ENCODE measurements around the gene LRRC4.
A peak's percentile ranks its signal among the peaks of the same experiment; 100 is the strongest.

The LRRC4 gene, protein sequence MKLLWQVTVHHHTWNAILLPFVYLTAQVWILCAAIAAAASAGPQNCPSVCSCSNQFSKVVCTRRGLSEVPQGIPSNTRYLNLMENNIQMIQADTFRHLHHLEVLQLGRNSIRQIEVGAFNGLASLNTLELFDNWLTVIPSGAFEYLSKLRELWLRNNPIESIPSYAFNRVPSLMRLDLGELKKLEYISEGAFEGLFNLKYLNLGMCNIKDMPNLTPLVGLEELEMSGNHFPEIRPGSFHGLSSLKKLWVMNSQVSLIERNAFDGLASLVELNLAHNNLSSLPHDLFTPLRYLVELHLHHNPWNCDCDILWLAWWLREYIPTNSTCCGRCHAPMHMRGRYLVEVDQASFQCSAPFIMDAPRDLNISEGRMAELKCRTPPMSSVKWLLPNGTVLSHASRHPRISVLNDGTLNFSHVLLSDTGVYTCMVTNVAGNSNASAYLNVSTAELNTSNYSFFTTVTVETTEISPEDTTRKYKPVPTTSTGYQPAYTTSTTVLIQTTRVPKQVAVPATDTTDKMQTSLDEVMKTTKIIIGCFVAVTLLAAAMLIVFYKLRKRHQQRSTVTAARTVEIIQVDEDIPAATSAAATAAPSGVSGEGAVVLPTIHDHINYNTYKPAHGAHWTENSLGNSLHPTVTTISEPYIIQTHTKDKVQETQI

GRCh38 chr7:128030654-128031611, at the start of gene LRRC4:
LRRC4 (minus strand) TSS chr7:128031437; CDS start chr7:128030640, 797 bp downstream.
- DNase-seq, result peak; percentile 56

GRCh38 chr7:128080169-128080568, 48.9 kb upstream of the LRRC4 start:
- no peak for DNase-seq

- DNase-seq, result no peak
Observed at GRCh38 chr7:128078309-128078708, 47.1 kb upstream of the LRRC4 start.

GRCh38 chr7:128076796-128077271, 45.6 kb upstream of the LRRC4 start:
- peak; percentile 82 for DNase-seq

DNA sequence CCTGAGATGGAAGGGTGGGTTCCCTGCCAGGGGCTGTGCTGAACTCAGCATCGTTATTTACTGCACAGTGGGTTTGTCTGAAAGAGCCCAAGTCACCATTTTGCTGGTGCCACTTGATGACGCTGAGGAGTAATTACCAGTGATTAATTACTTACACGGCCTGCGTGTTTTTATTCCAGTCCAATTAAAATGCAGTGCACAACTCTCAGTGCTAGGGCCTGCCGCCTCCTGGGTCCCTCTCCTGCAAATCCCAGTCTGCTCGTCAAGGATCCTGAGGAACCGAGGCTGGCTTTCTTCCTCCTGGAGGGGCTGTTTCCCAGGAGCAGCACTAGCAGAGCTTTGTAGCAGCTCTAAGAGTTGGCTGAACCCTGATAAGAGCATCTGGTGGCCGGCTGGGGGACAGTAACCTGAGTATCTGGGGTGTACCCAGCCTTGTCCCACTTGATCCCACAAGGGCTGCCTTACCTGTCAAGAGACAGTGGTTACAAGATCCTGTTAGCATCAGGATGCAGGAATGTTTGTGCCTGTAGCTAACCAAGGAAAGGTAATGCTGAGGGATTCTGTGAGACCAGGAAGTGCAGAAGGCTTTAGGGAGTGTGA, 45.1 kb upstream of the LRRC4 start:
- DNase-seq, result no peak

DNA sequence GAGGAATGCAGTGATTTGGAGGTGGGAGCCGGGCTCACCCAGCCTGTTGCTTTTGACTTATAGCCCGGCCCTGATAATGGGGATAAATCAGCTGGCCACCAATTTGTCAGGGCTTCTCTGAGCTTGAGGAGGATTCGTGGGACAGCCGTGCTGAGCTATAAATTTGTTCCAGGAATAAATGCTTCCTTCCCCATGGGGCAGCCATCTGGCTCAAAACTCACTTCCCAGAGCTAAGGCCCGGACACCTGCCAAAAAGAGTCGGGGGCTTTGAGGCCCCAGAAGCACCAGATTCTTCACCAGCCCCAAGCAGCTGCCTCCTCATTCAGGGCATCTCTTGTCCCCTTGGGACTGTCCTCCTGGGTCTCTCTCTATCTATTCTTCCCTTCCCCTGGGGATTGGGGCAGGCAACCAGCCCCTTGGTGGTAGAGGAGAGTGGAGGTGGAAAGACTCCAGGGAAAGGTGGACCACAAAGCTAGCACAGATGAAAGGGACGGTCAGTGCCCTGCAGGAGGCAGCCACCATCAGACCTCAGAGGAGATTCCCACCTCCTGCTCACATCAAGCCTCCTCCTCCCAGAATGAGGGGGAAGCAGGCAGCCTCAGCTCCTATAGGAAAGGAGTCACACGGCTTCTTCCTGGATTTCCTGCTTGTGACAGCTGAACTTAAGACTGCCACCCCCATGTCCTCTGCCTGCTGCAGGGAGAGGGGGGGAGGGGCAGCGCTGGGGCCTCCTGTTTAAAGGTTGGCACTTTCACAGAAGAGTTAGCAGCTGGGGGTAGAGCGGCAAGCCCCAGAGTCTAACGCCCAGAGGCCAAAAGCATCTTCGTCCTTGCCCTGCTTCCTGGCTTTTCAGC, 44.2 kb upstream of the LRRC4 start:
- DNase-seq, result no peak

DNA sequence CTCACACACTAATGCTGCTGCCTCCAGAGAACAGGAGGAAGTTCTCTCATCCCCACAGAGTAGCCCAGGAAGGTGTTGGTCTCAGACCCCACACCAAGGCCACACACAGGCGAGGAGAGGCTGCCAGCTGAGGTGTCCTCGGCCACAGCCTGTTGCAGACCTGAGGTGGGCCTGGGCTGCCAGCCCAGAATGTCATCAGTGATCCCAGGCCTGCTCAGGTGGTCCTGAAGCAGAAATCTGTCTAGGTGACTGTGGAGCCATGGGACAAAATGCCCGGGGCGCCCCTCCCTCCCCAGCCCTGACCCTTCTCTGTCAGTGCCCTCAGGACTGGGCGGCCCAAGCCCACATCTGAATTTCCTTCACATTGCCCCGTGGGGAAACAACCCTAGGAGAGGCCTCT, 43.5 kb upstream of the LRRC4 start:
- DNase-seq, result no peak

DNA sequence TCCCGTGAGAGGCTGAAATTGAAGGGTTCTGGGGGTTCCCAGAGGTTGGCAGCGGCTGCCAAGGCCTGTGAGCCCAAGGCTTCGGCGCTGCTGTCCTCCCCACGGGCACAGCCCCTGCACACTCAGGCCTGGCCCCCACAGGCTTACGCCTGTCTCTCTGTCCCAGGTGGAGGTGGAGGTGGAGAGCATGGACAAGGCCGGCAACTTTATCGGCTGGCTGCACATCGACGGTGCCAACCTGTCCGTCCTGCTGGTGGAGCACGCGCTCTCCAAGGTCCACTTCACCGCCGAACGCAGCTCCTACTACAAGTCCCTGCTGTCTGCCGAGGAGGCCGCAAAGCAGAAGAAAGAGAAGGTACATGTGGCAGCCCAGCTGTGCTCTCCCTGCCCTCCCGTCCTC, 43.1 kb upstream of the LRRC4 start:
- no peak for DNase-seq

- no peak for DNase-seq
Observed at GRCh38 chr7:128073671-128074310, 42.6 kb upstream of the LRRC4 start.

GRCh38 chr7:128071801-128072200, 40.6 kb upstream of the LRRC4 start:
- no peak for DNase-seq

DNA sequence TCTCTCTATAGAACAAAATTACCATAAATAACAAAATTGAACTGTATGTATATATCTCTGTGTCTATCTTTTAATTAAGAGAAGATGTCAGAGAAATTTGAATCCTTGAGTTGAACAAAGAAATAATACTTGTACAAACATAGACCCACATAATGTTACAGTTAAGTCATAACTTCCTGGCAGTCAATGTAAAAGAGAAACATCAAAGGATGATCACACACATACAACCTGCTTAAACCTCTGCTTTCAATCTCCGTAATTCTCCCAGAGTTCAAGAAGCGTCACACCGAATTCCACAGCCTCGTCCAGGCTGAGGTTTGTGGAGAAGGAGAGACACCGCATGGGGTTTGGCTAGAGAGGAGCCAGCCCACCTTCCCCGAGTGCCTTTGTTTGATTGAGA, 40.1 kb upstream of the LRRC4 start:
- no peak for DNase-seq

DNA sequence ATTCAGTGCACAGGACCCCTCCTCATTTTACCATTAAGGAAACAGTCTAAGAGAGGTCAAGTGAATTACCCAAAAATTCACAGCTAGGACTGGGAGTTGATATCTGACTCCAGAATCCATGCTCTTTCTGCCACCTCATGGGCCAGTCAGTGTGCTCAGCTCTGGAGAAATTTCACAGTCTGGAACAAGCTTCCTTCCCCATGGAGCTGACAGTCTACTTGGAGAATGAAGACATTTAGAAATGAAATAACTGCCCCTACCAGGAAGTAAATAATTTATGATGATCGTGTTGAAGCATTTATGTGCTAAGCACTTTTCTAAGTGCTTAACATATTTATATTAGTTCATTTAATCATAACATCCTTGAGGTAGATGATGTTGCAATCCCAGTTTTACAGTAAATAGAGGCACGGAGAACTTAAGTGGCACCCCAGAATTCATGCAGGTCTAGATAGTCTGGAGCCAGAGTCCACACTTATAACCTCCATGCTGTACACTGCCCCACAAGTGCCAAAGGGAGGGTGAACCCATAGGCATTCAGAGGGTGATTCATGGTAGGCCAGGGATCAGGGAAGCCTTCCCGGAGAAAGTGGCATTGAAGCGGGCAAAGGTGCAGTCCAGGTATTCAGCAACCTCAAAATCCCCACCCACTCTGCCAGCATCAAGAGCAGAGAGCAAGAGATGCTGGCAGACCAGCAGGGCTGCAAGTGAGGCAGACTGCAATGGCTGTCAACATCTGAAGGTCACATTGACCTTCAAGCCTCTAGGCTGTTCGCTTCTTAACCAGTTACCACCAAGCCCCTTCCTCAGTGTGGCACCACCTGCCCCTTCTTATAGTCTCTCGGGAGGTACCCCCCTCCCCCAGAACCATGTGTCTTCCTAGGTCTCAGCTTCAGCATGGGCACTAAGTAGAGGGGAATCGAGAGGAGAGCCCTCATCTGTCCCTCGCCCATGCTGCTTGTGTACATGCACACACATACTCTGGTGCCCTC, 38.4 kb upstream of the LRRC4 start:
- DNase-seq, result no peak

GRCh38 chr7:128068785-128069184, 37.5 kb upstream of the LRRC4 start:
- DNase-seq, result no peak

DNA sequence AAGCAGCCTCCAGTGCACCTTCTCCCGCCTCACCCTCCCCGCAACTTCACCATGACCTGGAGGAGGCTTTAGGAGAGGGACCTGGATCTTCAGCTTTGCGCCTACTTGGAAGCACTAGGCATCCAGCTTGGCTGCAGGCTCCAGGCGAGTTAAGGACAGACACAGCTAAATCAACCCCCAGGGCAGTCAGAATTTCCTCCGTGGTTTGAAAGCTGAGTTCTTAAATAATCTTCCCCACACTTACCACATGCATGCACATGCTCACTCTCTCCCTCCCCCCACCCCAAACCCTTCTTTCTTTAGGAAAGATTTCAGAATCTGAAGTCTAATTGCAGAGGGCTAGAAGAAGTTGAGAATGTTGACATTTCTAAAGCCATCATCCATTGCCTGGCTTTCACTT, 36.7 kb upstream of the LRRC4 start:
- no peak for DNase-seq

DNA sequence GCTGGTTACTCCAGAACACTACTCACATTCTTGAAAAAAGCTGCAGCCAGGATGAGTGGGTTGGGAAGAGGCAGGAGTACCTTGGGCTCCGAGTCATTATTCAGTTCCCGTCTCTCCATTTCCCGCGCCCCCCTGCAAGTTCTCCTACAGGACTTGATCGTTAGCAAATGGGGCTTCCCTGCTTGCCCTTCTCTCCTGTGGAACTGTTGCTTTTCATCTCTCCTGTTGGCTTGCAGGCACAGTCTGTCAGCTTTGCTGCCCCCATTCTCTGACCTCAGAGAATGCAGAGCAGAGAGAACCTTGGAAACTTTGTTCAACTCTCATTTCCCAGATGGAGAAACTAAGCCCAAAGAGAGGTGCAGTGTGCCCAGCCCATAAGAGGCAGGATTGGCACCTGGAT, 35.6 kb upstream of the LRRC4 start:
- no peak for DNase-seq

GRCh38 chr7:128066395-128066794, 35.2 kb upstream of the LRRC4 start:
- no peak for DNase-seq

GRCh38 chr7:128065872-128066271, 34.6 kb upstream of the LRRC4 start:
- DNase-seq, result no peak

DNA sequence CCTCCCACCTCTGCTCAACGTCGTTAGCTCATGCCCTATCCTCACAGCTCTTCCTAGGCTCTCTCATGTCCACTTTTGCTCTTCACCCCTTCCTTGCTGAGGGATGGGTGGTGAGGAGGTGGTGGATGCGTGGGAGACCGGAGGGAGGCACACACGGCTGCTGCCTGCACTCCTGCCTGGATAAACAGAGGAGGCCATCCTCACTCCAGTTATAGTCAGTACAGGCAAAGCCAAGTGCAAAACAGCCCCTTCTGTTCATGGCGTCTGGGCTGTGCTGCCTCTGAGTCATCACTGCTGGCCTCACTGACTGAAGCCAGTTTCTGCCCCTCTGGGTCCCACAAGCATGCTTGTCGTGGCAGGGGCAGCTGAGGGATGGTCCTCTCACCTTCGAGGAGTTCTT, 31.9 kb upstream of the LRRC4 start:
- DNase-seq, result no peak

DNA sequence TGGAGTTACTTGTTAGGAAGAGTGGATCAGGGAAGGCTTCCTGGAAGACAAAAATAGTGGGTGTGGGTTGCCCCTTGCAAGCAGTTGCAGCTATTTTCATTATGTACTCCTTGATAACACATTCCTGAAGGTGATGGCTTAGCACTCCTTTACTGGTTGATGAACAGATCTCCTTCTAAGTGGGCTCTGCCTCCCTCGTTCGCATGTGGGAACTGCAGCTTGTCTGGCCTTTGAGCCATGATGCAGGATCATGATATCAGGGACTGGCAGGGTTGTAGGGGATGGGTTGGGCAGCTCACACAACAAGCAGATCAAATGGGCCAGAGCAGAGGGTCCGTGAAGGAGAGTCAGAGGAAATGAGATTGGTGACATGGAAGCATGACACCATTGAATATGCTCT, 28.8 kb upstream of the LRRC4 start:
- DNase-seq, result no peak
